ENCODE results near the gene TCF3. TPM values are rescaled to one million over a fixed set of nuclear protein-coding genes. Genes with fewer than 3 reads are reported as not detected.

The TCF3 gene
- total RNA-seq, 2 donors from 2014 or later, result 65.2 to 104 TPM

- ATAC-seq (no peak), DNase-seq (ENCODE audit: low spot score in 2 of 2) (no peak)
- no peak overlapping the region for H3K27ac Mint-ChIP-seq
- H3K36me3 Mint-ChIP-seq, result no peaks in the 10 kb centered on the region
- H3K9me3 Mint-ChIP-seq, result no peaks in the 10 kb centered on the region
These were observed 23.1 kb downstream of the TCF3 start for GRCh38 chr19:1629256-1629808.

DNA sequence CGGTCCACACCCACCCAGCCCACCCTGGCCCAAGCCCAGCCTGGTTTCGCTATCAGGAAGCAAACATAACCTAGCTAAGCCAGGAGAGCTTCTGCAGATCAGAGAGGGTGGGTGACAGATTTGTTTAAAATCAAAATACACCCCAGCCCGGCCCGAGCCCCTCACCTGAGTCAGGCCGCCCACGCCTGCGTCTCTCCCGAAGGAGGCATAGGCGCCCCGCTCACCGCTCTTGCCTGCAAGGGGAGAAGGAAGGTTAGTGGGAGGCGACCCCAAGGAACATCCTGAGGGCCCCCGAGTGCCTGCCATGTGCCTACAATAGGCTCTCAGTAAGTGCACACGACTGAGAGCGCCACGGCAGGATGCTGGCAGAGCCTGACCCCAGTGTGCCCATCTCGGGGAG lies 25.2 kb downstream of the TCF3 start:
- DNase-seq (ENCODE audit: low spot score in 2 of 2) (no peak), ATAC-seq (no peak)
- Mint-ChIP-seq H3K36me3 (no peaks in the 10 kb centered on the region), H3K9me3 (no peaks in the 10 kb centered on the region), H3K27ac (no peak overlapping the region)

DNA sequence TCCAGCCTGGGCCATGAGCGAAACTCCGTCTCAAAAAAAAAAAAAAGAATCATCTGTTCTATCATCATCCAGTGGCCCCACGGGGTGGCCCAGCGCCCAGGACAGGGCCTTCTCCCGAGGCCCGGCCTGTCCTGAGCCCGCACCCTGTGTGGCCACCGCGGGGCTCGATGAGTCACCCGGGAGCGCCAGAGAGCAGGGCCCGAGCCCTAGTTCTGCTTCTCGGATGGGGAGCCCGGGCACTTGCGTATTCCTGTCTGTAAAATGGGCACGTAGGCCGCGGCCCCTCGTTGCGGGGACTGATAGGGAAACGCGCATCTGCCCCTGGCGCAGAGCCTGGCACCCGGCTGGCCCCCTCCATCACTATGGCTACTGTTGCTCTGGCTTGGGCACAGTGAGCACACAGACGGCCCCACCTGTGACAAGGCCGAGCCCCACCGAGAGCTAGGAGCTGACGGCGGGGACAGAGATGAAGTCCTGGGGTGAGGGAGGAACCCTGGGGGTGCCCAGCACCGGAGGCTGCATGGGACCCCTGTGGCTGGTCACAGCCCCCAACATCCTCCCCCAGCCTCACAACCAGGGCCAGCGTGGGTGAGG lies 25.9 kb downstream of the TCF3 start:
- no peak for DNase-seq (ENCODE audit: low spot score in 2 of 2)
- Mint-ChIP-seq H3K27ac (no peak overlapping the region), H3K9me3 (no peaks in the 10 kb centered on the region), H3K36me3 (no peaks in the 10 kb centered on the region)
- ATAC-seq, result no peak

GRCh38 chr19:1624458-1624857 lies 28.0 kb downstream of the TCF3 start:
- Mint-ChIP-seq H3K27ac (no peak overlapping the region), H3K9me3 (no peaks in the 10 kb centered on the region), H3K36me3 (no peaks in the 10 kb centered on the region)
- ATAC-seq (peak; percentile 79), DNase-seq (ENCODE audit: low spot score in 2 of 2) (peak in 1 of 2 donors; percentile 65)

DNA sequence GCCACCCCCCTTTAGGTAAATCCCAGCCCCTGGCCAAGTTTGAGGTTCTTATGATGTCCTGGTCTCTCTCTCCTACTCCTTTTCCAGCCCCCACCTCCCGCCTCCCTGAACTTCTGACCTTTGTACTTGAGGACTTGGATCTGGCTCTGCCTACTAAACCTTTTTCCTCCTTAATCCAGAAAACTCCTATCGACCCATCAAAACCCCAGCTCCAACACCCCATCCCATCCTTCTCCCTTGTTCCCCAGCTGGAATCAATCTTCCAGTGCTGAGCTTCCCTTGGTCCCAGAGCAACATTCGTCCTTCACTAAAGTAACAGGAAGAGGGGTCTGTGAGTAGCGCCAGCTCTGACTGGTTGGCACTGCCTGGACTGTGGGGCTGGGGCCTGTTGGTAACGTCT lies 29.9 kb downstream of the TCF3 start:
- H3K27ac Mint-ChIP-seq, result peak overlapping the region; percentile 61 to 85
- no peaks in the 10 kb centered on the region for H3K9me3 Mint-ChIP-seq
- DNase-seq (ENCODE audit: low spot score in 2 of 2), result no peak
- no peaks in the 10 kb centered on the region for H3K36me3 Mint-ChIP-seq
- ATAC-seq, result no peak

DNA sequence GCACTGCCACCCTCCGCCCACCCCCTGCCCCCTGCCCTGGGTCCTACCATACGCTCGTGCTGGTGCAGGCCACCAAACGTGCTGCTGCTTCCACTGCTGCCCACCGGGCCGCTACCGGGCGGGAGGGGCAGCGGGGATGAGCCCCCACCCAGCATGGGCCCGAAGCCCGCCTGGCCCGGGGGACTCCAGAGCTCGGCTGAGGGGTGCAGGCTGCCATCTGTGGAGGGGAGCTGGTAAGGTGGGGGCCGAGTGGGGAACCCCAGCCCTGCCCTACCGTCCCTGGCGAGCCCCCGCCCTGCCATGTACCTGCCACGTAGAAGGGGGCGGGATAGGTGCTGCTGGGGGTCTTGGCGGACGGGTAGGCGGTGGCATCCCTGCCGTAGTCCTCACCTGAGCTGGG lies 30.4 kb downstream of the TCF3 start:
- Mint-ChIP-seq H3K27ac (no peak overlapping the region), H3K9me3 (no peaks in the 10 kb centered on the region), H3K36me3 (peaks cover 0 to 2% of the 10 kb centered on the region in 2 donors)
- ATAC-seq (no peak), DNase-seq (ENCODE audit: low spot score in 2 of 2) (no peak)

DNA sequence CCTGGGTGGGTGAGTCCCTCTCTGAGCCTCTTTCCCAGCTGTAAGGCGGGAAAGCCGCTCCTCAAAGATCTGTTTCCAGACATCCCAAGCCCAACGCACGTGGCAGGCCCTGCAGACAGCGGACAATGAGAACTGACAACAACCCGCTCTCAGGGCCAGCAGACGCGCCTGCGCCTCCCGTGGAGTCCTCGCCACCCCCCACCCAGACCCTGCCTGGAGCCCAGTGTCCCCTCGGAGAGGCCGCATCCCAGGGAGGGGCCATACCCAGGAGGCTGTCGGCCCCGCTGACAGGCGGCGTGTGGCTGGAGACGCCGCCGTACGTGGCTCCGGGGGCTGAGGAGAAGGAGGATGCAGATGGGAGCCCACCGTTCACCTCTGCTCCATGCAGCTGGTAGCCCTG lies 30.8 kb downstream of the TCF3 start:
- Mint-ChIP-seq H3K36me3 (peaks cover 0 to 6% of the 10 kb centered on the region in 2 donors), H3K9me3 (no peaks in the 10 kb centered on the region), H3K27ac (no peak overlapping the region)
- ATAC-seq (no peak), DNase-seq (ENCODE audit: low spot score in 2 of 2) (no peak)

DNA sequence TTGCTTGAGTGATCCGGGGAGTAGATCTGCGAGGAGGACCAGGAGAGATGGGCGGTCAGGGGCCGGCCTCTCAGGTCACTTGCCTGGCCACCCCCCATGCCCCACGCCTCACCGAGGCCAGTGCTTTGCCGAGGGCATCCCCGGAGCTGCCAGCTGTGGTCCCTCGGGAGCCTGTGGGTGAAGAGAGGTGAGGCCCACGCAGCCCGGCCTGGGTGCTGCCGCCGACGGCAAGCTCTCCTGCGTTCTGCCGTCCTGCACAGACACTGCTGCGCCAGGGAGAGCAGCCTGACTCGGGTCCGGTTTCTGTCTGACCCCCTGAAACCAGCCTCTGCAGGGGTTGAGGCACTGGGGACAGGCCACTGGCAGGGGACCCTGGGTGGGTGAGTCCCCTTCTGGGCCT lies 31.4 kb downstream of the TCF3 start:
- no peak for DNase-seq (ENCODE audit: low spot score in 2 of 2)
- ATAC-seq, result no peak
- no peak overlapping the region for H3K27ac Mint-ChIP-seq
- peaks cover 0 to 9% of the 10 kb centered on the region in 2 donors for H3K36me3 Mint-ChIP-seq
- H3K9me3 Mint-ChIP-seq, result no peaks in the 10 kb centered on the region

DNA sequence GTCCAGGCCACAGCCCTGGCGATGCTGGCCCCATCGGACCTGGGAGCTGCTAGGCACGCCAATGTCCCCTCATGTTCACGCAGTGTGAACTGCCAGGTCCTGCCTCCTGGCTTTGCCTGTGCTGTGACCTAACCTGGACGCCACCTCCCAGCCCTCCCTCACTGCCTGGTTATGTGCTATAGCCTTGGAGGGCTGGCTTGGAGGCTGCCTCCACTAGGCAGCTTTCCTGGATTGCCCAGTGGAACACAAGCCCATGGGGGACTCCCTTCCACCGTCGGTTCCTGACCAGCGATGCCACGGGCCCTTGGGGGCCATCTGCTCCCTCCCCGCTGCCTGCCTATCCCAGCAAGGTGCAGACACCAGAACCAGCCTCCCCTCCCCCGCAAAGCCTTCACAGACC lies 31.9 kb downstream of the TCF3 start:
- no peak overlapping the region for H3K27ac Mint-ChIP-seq
- H3K36me3 Mint-ChIP-seq, result peaks cover 4 to 13% of the 10 kb centered on the region in 2 donors
- ATAC-seq (no peak), DNase-seq (ENCODE audit: low spot score in 2 of 2) (no peak)
- H3K9me3 Mint-ChIP-seq, result no peaks in the 10 kb centered on the region

GRCh38 chr19:1619703-1620102 lies 32.7 kb downstream of the TCF3 start:
- no peaks in the 10 kb centered on the region for H3K9me3 Mint-ChIP-seq

DNA sequence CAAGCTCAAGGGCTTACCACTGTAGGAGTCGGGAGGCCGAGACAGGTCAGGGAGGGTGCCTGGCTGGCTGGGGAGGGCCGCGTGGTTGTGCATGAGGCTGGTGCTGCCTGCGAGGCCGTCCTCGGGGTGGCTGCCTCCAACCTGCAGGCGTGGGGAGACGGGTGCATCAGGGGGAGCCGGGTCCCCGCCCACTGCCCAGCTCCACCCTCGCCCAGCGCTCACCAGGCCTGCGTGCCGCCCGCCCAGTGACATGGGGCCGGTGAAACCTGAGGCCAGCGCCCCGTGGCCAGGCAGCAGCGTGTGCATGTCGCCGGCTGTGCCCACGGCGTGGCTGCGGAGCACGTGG lies 33.3 kb downstream of the TCF3 start:
- Mint-ChIP-seq H3K9me3 (no peaks in the 10 kb centered on the region), H3K27ac (peak overlapping the region in 1 of 2 donors; percentile 81), H3K36me3 (peaks cover 4 to 19% of the 10 kb centered on the region in 2 donors)
- ATAC-seq (no peak), DNase-seq (ENCODE audit: low spot score in 2 of 2) (no peak)

More at GRCh38 chr19:1619703-1620102, 32.7 kb downstream of the TCF3 start:
- no peak overlapping the region for H3K27ac Mint-ChIP-seq
- DNase-seq (ENCODE audit: low spot score in 2 of 2) (no peak), ATAC-seq (no peak)
- peaks cover 4 to 15% of the 10 kb centered on the region in 2 donors for H3K36me3 Mint-ChIP-seq

- ATAC-seq (peak; percentile 64 to 65), DNase-seq (ENCODE audit: low spot score in 2 of 2) (no peak)
- H3K9me3 Mint-ChIP-seq, result no peaks in the 10 kb centered on the region
- H3K27ac Mint-ChIP-seq, result peak overlapping the region; percentile 81 to 83
- peaks cover 4 to 19% of the 10 kb centered on the region in 2 donors for H3K36me3 Mint-ChIP-seq
These were observed 34.0 kb downstream of the TCF3 start for GRCh38 chr19:1618157-1619093.

- ATAC-seq (peak; percentile 62 to 69), DNase-seq (ENCODE audit: low spot score in 2 of 2) (no peak)
- H3K27ac Mint-ChIP-seq, result peak overlapping the region in 1 of 2 donors; percentile 81
- no peaks in the 10 kb centered on the region for H3K9me3 Mint-ChIP-seq
- peaks cover 4 to 19% of the 10 kb centered on the region in 2 donors for H3K36me3 Mint-ChIP-seq
These were observed 35.5 kb downstream of the TCF3 start for GRCh38 chr19:1616875-1617274.

DNA sequence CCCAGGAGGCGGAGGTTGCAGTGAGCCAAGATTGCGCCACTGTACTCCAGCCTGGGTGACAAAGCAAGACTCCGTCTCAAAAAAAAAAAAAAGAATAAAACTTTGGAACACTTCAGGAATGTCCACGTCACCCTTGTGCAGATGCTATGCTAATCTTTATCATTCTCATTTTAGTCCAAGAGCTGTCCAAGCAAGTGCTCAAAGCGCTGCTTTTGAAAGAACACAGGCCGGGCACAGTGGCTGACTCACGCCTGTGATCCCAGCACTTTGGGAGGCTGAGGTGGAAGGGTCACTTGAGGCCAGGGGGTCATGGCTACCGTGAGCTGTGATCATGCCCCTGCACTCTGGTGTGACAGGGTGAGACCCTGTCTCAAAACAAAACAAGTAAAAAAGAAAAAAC lies 36.0 kb downstream of the TCF3 start:
- ATAC-seq, result no peak
- Mint-ChIP-seq H3K9me3 (no peaks in the 10 kb centered on the region), H3K27ac (peak overlapping the region in 1 of 2 donors; percentile 81), H3K36me3 (peaks cover 4 to 19% of the 10 kb centered on the region in 2 donors)
- no peak for DNase-seq (ENCODE audit: low spot score in 2 of 2)

DNA sequence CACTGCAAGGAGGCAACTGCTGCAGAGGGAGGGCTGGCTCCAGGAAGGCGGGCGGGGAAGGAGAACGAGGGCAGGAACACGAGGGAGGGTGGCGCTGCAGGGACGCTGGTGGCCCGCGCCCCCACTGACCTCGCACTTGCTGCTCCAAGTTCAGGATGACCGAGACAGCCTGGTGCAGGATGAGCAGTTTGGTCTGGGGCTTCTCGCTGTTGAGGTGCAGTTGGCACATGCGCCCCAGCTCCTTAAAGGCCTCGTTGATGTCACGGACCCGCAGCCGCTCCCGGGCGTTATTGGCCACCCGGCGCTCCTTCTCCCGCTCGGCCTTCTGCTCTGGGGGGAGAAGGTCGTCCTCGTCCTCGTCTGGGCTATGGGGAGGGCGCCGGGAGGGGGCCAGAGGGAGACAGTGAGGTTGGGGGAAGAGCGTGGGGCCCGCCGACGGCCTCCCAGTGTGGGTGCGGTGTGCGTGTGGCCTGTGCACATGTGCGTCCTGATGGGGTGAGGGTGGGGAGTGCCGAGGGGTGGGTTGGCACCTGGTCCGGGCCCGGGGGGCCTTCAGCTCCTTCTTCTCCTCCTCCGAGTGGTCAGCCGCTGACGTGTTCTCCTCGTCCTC lies 37.2 kb downstream of the TCF3 start:
- no peak for ATAC-seq
- H3K27ac Mint-ChIP-seq, result no peak overlapping the region
- H3K9me3 Mint-ChIP-seq, result no peaks in the 10 kb centered on the region
- DNase-seq (ENCODE audit: low spot score in 2 of 2), result no peak
- peaks cover 4 to 19% of the 10 kb centered on the region in 2 donors for H3K36me3 Mint-ChIP-seq

GRCh38 chr19:1613808-1614570 lies 38.4 kb downstream of the TCF3 start:
- Mint-ChIP-seq H3K9me3 (no peaks in the 10 kb centered on the region), H3K36me3 (peaks cover 4 to 19% of the 10 kb centered on the region in 2 donors), H3K27ac (no peak overlapping the region)
- DNase-seq (ENCODE audit: low spot score in 2 of 2) (no peak), ATAC-seq (no peak)
